Testis (tissue), 3 donors: ENCODE results near the gene CACNG8. TPM values are rescaled to one million over a fixed set of nuclear protein-coding genes. Genes with fewer than 3 reads are reported as not detected.
"Not testable (repeated sequence)": the region's sequence is repeated elsewhere in the genome, so short reads cannot be mapped to it uniquely, and the experiment has no call there.

ENCODE experiments used
- DNase-seq: peaks from one replicate; pipeline ENCODE4 v3.0.0-alpha.2; 2019
- H3K27ac ChIP-seq, 2 donors: fragments of 200-600 bp; sonication (generic); one replicate each; pipeline ENCODE4 v1.5.1; 2019
- H3K27me3 ChIP-seq: fragments of 200-600 bp; sonication (generic); one replicate; pipeline ENCODE4 v1.5.1; 2019
- H3K36me3 ChIP-seq: fragments of 200-600 bp; sonication (generic); one replicate; pipeline ENCODE4 v1.5.1; 2017; ENCODE audit warnings: low read depth; ENCODE audit errors: missing control alignments
- H3K4me1 ChIP-seq: fragments of 200-600 bp; sonication (generic); one replicate; pipeline ENCODE4 v1.5.1; 2019
- H3K4me3 ChIP-seq, 2 donors: fragments of 200-600 bp; sonication (generic); one replicate each; pipeline ENCODE4 v1.5.1; 2017 to 2019
- H3K9me3 ChIP-seq: fragments of 200-600 bp; sonication (generic); one replicate; pipeline ENCODE4 v1.5.1; 2017
- POLR2A ChIP-seq: fragments of 450-650 bp; IDR thresholded peaks from one replicate; pipeline ENCODE4 v1.6.1; 2017; ENCODE audit warnings: antibody characterized with exemption, mild to moderate bottlenecking, moderate library complexity
- WGBS, 2 donors: methylation state at CpG; one replicate each; pipeline ENCODE4 v1.1.5; 2018; 5-methylcytosine and 5-hydroxymethylcytosine counted together
- intact Hi-C: fragments of 100-400 bp; cut with DNase I; formaldehyde crosslinking; loops from one replicate; pipeline ENCODE4 v1.15.1; 2023; ENCODE audit warnings: low total_unique reads
- polyA plus RNA-seq: library from polyadenylated mRNA; stranded (reverse); fragments of 350-450 nt; fragmentation: Illumina TruSeq; extraction: RNeasy Lipid Tissue Mini Kit (QIAGEN cat#74804); gene quantifications from one replicate; pipeline ENCODE4 v1.2.3, GENCODE V29; 2014; ENCODE audit warnings: low read depth, low replicate concordance; ENCODE audit not compliant: insufficient read depth
- total RNA-seq, 2 donors: library from RNA; depleted of rRNA; stranded (reverse); fragments of >200 nt; gene quantifications; one replicate each; pipeline ENCODE4 v1.2.3, GENCODE V29; 2016
- TF ChIP-seq, protein P1 (sequence below), 3 experiments: fragments of 450-650 bp in 2 of 3; fragments of 200-600 bp in 1 of 3; sonication (generic) in 1 of 3; IDR thresholded peaks; one replicate each; pipeline ENCODE4 v1.5.1; 2016 to 2019; ENCODE audit warnings: antibody characterized with exemption in 3 of 3, mild to moderate bottlenecking in 2 of 3, moderate library complexity in 1 of 3

CACNG8 gene
- total and polyA plus RNA-seq, 3 donors from 2014 or later, result 0.36 to 0.94 (median 0.62) TPM

DNA sequence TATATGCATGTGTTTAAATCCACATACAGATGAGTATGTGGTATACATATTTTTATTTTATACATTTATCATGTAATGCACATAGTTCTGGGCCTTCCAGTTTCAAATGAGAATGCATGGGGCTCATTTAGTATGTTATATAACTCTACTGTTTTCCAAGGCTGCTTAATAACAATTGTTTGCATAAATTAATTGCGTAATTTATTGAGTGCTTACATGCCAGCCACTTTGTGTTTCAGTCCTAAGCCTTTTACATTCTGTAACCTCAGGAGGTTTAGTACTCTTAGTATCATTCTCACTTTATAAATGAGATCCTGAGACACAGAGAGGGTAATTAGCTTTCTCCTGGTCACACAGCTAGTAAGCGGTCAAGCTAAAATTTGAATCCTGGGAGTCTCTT, 16.7 kb upstream of the CACNG8 start:
- no peaks in the 10 kb centered on the region for H3K36me3 ChIP-seq
- no peak overlapping the region for H3K4me3 ChIP-seq
- H3K4me1 ChIP-seq, result no peaks in the 10 kb centered on the region
- WGBS, 2 donors, result 93 to 98% methylated on average over 2 of the region's 2 CpGs
- no peaks in the 10 kb centered on the region for H3K27me3 ChIP-seq
- no peak overlapping the region for H3K27ac ChIP-seq
- no peaks in the 10 kb centered on the region for H3K9me3 ChIP-seq
- DNase-seq, result no peak
- TF ChIP-seq POLR2A, result no peak
- TF ChIP-seq, protein P1, sequence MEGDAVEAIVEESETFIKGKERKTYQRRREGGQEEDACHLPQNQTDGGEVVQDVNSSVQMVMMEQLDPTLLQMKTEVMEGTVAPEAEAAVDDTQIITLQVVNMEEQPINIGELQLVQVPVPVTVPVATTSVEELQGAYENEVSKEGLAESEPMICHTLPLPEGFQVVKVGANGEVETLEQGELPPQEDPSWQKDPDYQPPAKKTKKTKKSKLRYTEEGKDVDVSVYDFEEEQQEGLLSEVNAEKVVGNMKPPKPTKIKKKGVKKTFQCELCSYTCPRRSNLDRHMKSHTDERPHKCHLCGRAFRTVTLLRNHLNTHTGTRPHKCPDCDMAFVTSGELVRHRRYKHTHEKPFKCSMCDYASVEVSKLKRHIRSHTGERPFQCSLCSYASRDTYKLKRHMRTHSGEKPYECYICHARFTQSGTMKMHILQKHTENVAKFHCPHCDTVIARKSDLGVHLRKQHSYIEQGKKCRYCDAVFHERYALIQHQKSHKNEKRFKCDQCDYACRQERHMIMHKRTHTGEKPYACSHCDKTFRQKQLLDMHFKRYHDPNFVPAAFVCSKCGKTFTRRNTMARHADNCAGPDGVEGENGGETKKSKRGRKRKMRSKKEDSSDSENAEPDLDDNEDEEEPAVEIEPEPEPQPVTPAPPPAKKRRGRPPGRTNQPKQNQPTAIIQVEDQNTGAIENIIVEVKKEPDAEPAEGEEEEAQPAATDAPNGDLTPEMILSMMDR (IDR thresholded peaks at IDR 0.05), result no peak
- intact Hi-C loops, result no loop called here

- no peaks in the 10 kb centered on the region for H3K36me3 ChIP-seq
- intact Hi-C loops, result no loop called here
- no peaks in the 10 kb centered on the region for H3K9me3 ChIP-seq
- H3K27ac ChIP-seq, result no peak overlapping the region
- H3K27me3 ChIP-seq, result no peaks in the 10 kb centered on the region
- WGBS, 2 donors, result 62 to 65% methylated on average over 5 of the region's 5 CpGs
- TF ChIP-seq, protein P1 (IDR thresholded peaks at IDR 0.05), result no peak
- TF ChIP-seq POLR2A, result no peak
- DNase-seq, result no peak
- no peaks in the 10 kb centered on the region for H3K4me1 ChIP-seq
- H3K4me3 ChIP-seq, result no peak overlapping the region
Observed at GRCh38 chr19:53947624-53948023, 15.1 kb upstream of the CACNG8 start.

DNA sequence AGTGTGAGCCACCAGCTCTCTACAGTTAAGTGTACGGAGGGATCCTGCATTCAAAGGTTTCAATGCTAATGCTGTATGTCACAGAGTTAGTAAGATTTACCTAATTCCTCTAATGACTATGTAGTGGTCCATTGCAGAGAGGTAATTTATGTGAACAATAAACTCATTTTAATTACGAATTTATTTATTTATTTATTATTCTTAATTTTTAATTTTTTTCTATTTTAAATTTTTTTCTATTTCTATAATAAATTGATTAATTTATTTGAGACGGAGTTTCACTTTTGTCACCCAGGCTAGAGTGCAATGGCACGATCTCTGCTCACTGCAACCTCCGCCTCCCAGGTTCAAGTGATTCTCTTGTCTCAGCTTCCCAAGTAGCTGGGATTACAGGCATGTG, 14.1 kb upstream of the CACNG8 start:
- H3K27me3 ChIP-seq, intact Hi-C loops: not testable (repeated sequence)
- WGBS, 2 donors, result 70 to 87% methylated on average over 5 of the region's 5 CpGs

GRCh38 chr19:53951436-53951835, 11.3 kb upstream of the CACNG8 start:
- no peak overlapping the region for H3K4me3 ChIP-seq
- intact Hi-C loops, result no loop called here
- WGBS, 2 donors, result 41 to 56% methylated on average over 11 of the region's 11 CpGs
- H3K27ac ChIP-seq, result no peak overlapping the region
- H3K36me3 ChIP-seq, result no peaks in the 10 kb centered on the region
- no peaks in the 10 kb centered on the region for H3K27me3 ChIP-seq
- TF ChIP-seq POLR2A, result no peak
- TF ChIP-seq, protein P1 (IDR thresholded peaks at IDR 0.05), result no peak
- no peaks in the 10 kb centered on the region for H3K9me3 ChIP-seq
- no peaks in the 10 kb centered on the region for H3K4me1 ChIP-seq
- no peak for DNase-seq

More for the DNA sequence above, 14.1 kb upstream of the CACNG8 start:
- not testable (repeated sequence) for H3K4me3 ChIP-seq, H3K36me3 ChIP-seq, H3K4me1 ChIP-seq, DNase-seq, H3K9me3 ChIP-seq, H3K27ac ChIP-seq

DNA sequence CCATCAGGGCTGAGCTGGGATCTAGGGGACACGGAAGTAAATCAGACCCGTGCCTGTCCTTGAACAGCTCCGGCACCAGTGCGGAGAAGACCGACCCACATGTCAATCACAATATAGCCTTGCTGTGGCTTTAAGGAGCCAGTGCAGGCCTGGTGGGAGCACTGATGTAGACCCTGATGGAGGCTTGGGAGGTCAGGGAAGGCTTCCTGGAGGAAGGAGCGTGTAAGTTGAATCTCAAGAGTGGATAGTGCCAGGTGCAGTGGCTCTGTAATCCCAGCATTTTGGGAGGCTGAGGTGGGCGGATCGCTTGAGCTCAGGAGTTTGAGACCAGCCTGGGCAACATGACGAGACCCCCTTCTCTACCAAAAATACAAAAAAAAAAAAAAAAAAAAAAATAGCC, 10.8 kb upstream of the CACNG8 start:
- Histone ChIP-seq H3K27me3 (no peaks in the 10 kb centered on the region), H3K4me3 (no peak overlapping the region), H3K9me3 (no peaks in the 10 kb centered on the region), H3K36me3 (no peaks in the 10 kb centered on the region), H3K4me1 (no peaks in the 10 kb centered on the region), H3K27ac (no peak overlapping the region)
- intact Hi-C loops, result no loop called here
- WGBS, 2 donors, result 80 to 85% methylated on average over 9 of the region's 9 CpGs
- TF ChIP-seq POLR2A, result no peak
- TF ChIP-seq, protein P1 (IDR thresholded peaks at IDR 0.05), result no peak
- DNase-seq, result no peak
